ENCODE results near the gene F2RL1. TPM values are rescaled to one million over a fixed set of nuclear protein-coding genes. Genes with fewer than 3 reads are reported as not detected.

The F2RL1 gene
- total and polyA plus RNA-seq, 2 donors (not counting 1 experiment from before 2014, with no cell fraction given): 0.04 to 0.64 TPM

DNA sequence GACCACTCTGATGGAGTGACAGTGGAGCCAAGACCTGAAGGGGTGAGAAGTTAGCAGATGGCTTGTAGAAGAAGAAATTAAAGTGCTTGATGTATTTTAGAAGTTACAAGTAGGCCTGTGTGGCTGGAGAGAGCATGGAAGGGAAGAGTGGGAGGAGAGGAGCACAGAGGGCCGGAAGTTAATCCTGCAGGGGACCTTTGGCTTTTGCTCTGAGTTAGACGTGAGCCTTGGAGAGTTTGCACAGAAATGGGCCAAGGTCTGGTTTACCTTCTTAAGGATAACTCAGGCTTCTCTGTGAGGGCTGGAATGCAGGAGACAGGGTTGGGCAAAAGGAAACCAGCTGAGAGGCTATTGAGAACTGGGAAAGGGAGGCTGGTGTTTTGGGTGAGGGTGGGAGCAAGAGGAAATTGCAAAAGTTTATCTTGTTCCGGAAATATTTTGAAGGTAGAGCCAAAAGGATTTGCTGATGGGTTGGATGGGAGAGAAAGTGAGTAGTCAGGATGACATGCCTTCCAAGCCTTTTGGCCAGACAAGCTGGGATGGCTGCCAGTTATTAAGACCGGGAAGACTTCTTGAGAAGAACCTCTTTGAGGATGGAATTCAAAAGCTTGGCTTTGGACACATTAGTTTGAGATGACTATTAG lies 17.5 kb upstream of the F2RL1 start:
- Histone ChIP-seq H3K4me2 (replicated peaks; ENCODE audit: low read depth, low read length, poor library complexity, severe bottlenecking) (no peak overlapping the region), H3K27ac (ENCODE audit: low read length in 2 of 2) (no peak overlapping the region), H3K27me3 (replicated peaks in 1 of 4; ENCODE audit: control extremely low read depth in 1 of 4, control insufficient read depth in 3 of 4, insufficient read depth in 4 of 4, low read length in 3 of 4) (no peaks in the 10 kb centered on the region), H3K9me3 (ENCODE audit: control extremely low read depth in 1 of 3, control insufficient read depth in 2 of 3, insufficient read depth in 1 of 3, low read length in 2 of 3) (no peaks in the 10 kb centered on the region), H4K20me1 (ENCODE audit: control insufficient read depth, insufficient read depth, low read length, poor library complexity, severe bottlenecking) (no peaks in the 10 kb centered on the region), H3K9ac (ENCODE audit: low read length) (no peak overlapping the region), H2AFZ (ENCODE audit: insufficient read depth, low read depth, low read length, poor library complexity, severe bottlenecking) (no peak overlapping the region), H3K36me3 (replicated peaks in 1 of 2; ENCODE audit: control extremely low read depth in 1 of 2, control insufficient read depth in 1 of 2, extremely low read depth in 1 of 2, insufficient read depth in 2 of 2, low read length in 1 of 2) (no peaks in the 10 kb centered on the region), H3K79me2 (ENCODE audit: control insufficient read depth, insufficient read depth, low read length) (no peaks in the 10 kb centered on the region), H3K4me1 (ENCODE audit: control insufficient read depth in 2 of 2, insufficient read depth in 2 of 2, low read length in 2 of 2) (no peaks in the 10 kb centered on the region), H3K4me3 (ENCODE audit: control extremely low read depth in 1 of 5, extremely low read depth in 1 of 5, insufficient read depth in 1 of 5, low read depth in 2 of 5, low read length in 4 of 5) (no peak overlapping the region)
- Mint-ChIP-seq H3K27ac (no peak overlapping the region), H3K4me3 (no peak overlapping the region), H3K27me3 (peaks cover 22% of the 10 kb centered on the region), H3K4me1 (no peaks in the 10 kb centered on the region), H3K9me3 (ENCODE audit: insufficient read depth) (no peaks in the 10 kb centered on the region)
- no peak for DNase-seq
- no peak for TF ChIP-seq EZH2 (IDR thresholded peaks at IDR 0.05; ENCODE audit: borderline replicate concordance, insufficient read depth, low read depth, low read length, poor library complexity, severe bottlenecking)
- TF ChIP-seq, protein P1, sequence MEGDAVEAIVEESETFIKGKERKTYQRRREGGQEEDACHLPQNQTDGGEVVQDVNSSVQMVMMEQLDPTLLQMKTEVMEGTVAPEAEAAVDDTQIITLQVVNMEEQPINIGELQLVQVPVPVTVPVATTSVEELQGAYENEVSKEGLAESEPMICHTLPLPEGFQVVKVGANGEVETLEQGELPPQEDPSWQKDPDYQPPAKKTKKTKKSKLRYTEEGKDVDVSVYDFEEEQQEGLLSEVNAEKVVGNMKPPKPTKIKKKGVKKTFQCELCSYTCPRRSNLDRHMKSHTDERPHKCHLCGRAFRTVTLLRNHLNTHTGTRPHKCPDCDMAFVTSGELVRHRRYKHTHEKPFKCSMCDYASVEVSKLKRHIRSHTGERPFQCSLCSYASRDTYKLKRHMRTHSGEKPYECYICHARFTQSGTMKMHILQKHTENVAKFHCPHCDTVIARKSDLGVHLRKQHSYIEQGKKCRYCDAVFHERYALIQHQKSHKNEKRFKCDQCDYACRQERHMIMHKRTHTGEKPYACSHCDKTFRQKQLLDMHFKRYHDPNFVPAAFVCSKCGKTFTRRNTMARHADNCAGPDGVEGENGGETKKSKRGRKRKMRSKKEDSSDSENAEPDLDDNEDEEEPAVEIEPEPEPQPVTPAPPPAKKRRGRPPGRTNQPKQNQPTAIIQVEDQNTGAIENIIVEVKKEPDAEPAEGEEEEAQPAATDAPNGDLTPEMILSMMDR (IDR thresholded peaks at IDR 0.05): no peak
- ChIA-PET CTCF (no interaction called here), POLR2A (interaction anchor here (0.5 kb wide), 1 partner anchor 14 kb away, joined by 3 read pairs; no protein-coding TSS in a partner anchor)
- intact Hi-C loops (cut with micrococcal nuclease): no loop called here
- WGBS (ENCODE audit: insufficient coverage): 97% methylated on average over 3 of the region's 4 CpGs
- no peak for ATAC-seq (ENCODE audit: low read depth)

DNA sequence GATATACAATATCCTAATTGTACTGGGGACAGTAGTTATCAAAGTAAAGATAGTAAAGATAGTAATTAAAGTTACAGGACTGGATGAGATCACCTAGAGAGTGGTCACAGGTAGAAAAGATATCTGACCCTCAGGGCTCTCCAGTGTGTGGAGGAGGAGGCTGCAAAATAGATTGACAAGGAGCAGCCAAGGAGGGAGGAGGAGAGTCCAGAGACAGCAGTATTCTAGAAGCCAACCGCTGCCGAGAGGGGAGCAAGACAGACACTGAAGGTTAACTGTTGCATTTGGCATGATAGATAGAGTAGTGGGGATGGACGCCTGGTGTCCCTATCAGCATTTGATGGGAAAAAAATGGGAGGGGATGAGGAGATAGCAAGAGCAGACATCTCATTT lies 17.0 kb upstream of the F2RL1 start:
- ChIA-PET CTCF (no interaction called here), POLR2A (no interaction called here)
- Mint-ChIP-seq H3K4me1 (no peaks in the 10 kb centered on the region), H3K27me3 (peaks cover 22% of the 10 kb centered on the region), H3K9me3 (ENCODE audit: insufficient read depth) (no peaks in the 10 kb centered on the region), H3K4me3 (no peak overlapping the region), H3K27ac (no peak overlapping the region)
- no peak for DNase-seq
- H3K79me2 ChIP-seq (ENCODE audit: control insufficient read depth, insufficient read depth, low read length): no peaks in the 10 kb centered on the region
- no peak overlapping the region for H3K27ac ChIP-seq (ENCODE audit: low read length in 2 of 2)
- H3K27me3 ChIP-seq (replicated peaks in 1 of 4; ENCODE audit: control extremely low read depth in 1 of 4, control insufficient read depth in 3 of 4, insufficient read depth in 4 of 4, low read length in 3 of 4): no peaks in the 10 kb centered on the region
- ATAC-seq (ENCODE audit: low read depth): no peak
- no peaks in the 10 kb centered on the region for H4K20me1 ChIP-seq (ENCODE audit: control insufficient read depth, insufficient read depth, low read length, poor library complexity, severe bottlenecking)
- no peak overlapping the region for H3K4me3 ChIP-seq (ENCODE audit: control extremely low read depth in 1 of 5, extremely low read depth in 1 of 5, insufficient read depth in 1 of 5, low read depth in 2 of 5, low read length in 4 of 5)
- H3K4me1 ChIP-seq (ENCODE audit: control insufficient read depth in 2 of 2, insufficient read depth in 2 of 2, low read length in 2 of 2): no peaks in the 10 kb centered on the region
- 95% methylated on average over 3 of the region's 3 CpGs for WGBS (ENCODE audit: insufficient coverage)
- H2AFZ ChIP-seq (ENCODE audit: insufficient read depth, low read depth, low read length, poor library complexity, severe bottlenecking): no peak overlapping the region
- TF ChIP-seq EZH2 (IDR thresholded peaks at IDR 0.05; ENCODE audit: borderline replicate concordance, insufficient read depth, low read depth, low read length, poor library complexity, severe bottlenecking): no peak
- TF ChIP-seq, protein P1 (IDR thresholded peaks at IDR 0.05): no peak
- no peak overlapping the region for H3K9ac ChIP-seq (ENCODE audit: low read length)
- no peaks in the 10 kb centered on the region for H3K9me3 ChIP-seq (ENCODE audit: control extremely low read depth in 1 of 3, control insufficient read depth in 2 of 3, insufficient read depth in 1 of 3, low read length in 2 of 3)
- intact Hi-C loops (cut with micrococcal nuclease): no loop called here
- no peak overlapping the region for H3K4me2 ChIP-seq (replicated peaks; ENCODE audit: low read depth, low read length, poor library complexity, severe bottlenecking)
- H3K36me3 ChIP-seq (replicated peaks in 1 of 2; ENCODE audit: control extremely low read depth in 1 of 2, control insufficient read depth in 1 of 2, extremely low read depth in 1 of 2, insufficient read depth in 2 of 2, low read length in 1 of 2): no peaks in the 10 kb centered on the region
